Ureter (tissue), 1 donor: ENCODE measurements around the gene SUN1. TPM values are rescaled to one million over a fixed set of nuclear protein-coding genes. Genes with fewer than 3 reads are reported as not detected.
"Not testable (repeated sequence)": the region's sequence is repeated elsewhere in the genome, so short reads cannot be mapped to it uniquely, and the experiment has no call there.

Experiments used
- DNase-seq: peaks from one replicate; pipeline ENCODE4 v3.0.0-alpha.2; 2020; ENCODE audit warnings: low spot score
- total RNA-seq: library from RNA; stranded (reverse); gene quantifications from one replicate; pipeline ENCODE4 v1.2.4, GENCODE V29; 2023
- donor health status: DM: yes; HTN: yes; CAD: no.

Gene SUN1
- total RNA-seq, 1 donor from 2014 or later, result 137 TPM

GRCh38 chr7:854118-854775, 22.0 kb downstream of the SUN1 start:
- DNase-seq, result no peak

DNA sequence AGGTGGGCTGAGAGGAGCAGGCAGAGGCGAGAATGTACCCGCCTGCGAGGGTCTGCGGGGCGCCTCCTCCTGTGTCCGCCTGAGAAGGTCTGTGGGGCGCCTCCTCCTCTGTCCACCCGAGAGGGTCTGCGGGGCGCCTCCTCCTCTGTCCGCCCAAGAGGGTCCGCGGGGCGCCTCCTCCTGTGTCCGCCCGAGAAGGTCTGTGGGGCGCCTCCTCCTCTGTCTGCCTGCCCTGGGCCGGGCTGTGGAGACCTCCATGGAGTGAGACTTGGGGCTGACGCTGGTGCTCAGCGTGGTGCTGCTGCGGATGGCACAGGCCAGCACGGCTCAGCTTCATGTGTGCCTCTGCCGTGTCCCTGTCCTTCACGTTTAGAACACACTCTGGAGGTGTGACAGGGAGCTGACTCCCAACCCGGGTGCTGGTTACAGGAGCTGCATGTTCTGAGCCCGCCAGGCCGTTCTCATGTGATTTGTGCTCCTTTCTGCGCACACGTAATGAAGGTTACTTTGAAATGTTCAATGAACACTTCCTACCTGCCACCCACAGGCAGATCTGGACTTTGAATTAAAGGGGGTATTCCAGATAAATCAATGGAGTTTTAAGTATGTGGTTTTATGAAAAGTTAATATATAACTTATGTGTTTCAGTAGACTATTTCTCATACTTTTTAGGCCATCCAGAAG, 23.6 kb downstream of the SUN1 start:
- no peak for DNase-seq

DNA sequence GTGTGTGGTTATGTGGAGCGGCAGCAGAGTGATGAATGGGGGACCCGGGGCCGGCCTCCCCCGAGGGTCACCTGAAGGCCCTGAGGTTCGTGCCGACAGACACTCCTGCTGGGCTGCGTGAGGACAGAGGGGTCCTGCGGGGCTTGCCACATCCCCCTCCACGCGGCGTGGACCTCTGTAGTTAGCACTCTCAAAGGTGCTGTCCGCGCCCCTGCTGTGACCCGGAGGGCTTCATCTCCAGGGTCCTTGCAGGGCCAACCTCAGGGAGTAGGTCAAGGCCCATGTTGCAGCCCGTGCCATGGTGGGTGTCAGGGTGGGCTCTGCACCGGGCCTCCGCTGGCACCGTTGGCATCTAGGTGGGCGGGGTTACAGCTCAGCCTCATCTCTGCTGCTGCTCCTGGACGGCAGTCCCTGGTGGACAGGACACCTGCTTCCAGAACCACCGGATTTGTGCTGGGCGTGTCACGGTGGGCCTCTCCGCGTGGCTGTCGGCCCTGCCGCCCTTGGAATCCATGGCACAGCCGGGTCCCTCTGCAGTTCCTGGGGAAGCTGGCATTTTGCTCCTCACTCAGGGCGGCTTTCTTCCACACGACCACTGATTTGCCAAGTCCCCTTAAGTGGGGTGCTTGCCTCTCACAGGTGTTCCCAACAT, 24.3 kb downstream of the SUN1 start:
- DNase-seq, result no peak

DNA sequence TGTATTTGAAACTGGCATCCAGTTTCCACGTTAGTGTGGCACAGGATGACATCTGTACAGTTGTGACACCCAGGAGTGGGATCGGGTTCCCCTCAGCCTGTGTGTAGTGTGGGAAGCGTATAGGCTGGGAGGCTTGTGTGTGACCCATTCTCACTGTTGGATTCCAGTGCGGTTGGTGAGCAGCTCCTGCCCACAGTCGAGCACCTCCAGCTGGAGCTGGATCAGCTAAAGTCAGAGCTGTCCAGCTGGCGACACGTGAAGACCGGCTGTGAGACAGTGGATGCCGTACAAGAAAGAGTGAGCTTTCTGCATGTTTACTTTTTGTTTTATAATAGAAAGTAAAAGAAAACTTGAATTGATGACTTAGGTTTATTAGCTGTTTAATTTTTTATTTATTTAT, 25.4 kb downstream of the SUN1 start:
- no peak for DNase-seq

- no peak for DNase-seq
Measured at GRCh38 chr7:859359-860030, 27.2 kb downstream of the SUN1 start.

- no peak for DNase-seq
Measured at GRCh38 chr7:860149-860548, 27.9 kb downstream of the SUN1 start.

DNA sequence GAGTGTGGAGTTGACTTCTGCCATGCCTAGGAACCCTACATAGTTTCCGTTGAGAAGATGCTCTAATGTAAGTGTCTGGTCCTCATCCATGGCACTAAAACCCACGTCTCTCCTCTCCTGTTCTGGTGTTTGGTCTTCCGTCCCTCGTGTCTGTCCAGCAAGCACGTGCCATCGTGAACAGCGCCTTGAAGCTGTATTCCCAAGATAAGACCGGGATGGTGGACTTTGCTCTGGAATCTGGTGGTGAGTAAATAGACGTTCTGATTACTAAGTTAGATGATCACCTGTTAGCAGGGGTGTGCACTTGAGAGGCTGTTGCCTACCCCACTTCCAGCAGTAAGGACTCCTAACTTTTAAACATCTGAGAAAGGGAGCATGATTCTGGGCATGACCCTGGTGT, 28.9 kb downstream of the SUN1 start:
- no peak for DNase-seq

DNA sequence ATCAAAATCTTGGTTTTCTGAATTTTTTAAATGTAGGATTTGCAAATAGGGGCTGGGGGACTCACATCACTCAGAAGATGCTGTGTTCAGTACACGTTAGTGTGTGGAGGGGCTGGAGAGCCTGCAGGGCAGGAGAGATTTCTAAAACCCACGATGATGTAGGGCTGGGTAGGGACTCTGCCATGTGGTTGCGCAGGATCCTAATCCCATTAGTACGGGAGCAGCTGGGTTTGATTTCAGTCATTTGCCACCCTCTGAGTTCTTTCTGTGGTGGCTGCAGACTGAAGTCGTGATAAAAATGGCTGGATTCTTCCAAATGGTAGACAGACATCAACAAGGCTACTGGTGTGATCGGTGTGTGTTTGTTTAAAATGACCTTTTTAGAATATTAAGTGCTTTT, 29.9 kb downstream of the SUN1 start:
- DNase-seq, result no peak

DNA sequence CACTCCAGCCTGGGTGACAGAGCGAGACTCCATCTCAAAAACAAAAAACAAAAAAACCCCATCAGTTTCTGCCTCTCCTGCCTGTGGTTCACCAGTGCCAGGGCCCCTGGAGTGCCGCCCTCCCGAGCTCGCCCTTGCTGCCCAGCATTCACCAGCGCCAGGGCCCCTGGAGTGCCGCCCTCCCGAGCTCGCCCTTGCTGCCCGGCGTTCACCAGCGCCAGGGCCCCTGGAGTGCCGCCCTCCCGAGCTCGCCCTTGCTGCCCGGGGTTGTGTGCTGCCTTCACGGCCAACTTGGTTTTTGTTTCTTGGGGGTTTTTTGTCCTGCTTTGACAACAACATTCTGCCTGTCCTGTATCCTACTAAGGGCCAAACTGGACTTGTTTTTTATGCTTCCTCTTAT, 30.8 kb downstream of the SUN1 start:
- DNase-seq, result no peak

- DNase-seq, result no peak
Measured at GRCh38 chr7:865921-866320, 33.6 kb downstream of the SUN1 start.

GRCh38 chr7:867001-867405, 34.7 kb downstream of the SUN1 start:
- DNase-seq, result peak; percentile 67

DNA sequence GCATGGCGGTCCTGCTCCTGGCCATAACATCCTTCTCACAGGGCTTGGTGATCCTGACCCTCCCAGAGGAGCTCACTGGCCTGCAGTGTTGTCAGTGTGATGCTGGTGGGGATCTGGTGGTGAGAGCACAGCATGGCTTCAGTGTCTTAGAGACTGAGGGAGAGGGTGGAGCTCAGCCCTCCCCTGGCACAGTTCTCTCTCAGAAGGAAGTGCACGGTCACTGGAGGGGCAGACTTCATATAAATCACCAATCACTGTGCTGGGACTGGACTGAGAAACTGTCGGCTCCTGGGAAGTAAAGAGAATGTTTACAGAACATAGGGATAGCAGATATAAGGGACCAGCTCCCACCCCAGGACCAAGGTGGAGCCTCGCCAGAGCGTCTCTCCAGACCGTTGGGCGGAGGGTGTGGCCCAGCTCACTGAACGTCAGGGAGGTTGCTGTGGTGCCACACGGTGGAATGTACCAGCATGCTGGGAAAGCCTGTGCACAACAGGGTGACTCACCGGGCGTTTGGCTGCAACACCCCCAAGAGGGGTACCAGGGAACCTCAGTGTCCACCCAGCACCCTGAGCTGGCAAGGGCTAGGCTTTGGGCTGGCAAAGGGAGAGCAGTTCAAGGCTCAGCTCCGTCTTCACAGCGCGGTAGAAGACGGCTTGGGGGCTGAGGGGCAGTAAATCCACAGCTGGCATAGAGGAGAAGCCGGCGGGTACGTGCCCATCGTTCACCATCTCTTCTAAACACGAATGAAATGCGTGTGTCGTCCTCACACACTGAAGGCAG, 35.3 kb downstream of the SUN1 start:
- peak; percentile 63 for DNase-seq

- DNase-seq, result no peak
Measured at GRCh38 chr7:868189-868486, 35.9 kb downstream of the SUN1 start.

- no peak for DNase-seq
Measured at GRCh38 chr7:869348-869747, 37.1 kb downstream of the SUN1 start.

- DNase-seq, result no peak
Measured at GRCh38 chr7:871900-872537, 39.7 kb downstream of the SUN1 start.

DNA sequence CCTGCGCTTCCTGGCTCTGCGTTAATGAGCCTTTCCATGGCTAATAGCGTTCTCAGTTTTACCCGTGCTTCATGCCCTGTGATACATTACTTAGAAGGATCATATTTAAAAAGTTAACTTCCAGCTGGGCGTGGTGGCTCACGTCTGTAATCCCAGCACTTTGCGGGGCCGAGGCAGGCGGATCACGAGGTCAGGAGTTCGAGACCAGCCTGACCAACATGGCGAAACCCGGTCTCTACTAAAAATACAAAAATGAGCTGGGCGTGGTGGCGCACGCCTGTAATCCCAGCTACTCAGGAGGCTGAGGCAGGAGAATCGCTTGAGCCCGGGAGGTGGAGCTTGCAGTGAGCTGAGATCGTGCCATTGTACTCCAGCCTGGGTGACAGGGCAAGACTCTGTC, 40.4 kb downstream of the SUN1 start:
- DNase-seq, result not testable (repeated sequence)

DNA sequence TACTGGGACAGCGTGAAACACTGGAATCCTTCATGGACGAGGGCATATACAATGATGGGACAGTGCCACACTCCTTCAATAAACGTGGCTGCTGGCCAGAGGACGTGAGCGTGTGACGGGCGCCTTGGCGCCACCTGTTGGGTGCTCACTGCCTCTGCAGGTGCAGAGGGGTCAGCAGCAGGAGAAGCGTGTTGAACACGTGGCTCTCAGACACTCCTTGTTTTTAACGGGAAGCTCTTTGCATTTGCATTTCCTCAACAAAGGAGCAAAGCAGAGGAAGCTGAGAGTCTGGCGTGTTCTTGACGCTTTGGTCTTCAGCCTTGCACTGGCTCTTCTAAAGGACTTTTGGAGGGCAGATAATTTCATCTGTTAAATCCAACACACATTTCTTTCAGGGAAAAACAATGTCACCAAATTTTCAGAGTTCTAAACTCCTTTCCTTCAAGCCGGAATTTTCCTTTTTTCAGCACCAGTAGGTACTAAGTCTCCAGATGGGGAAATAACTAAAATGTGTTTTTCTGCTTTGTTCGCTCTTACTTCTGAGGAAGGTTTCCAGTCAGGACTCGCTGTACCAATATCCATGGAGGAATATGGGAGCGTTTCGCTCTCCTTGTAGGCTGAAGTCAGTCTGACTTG, 41.2 kb downstream of the SUN1 start:
- peak; percentile 82 for DNase-seq

- DNase-seq, result no peak
Measured at GRCh38 chr7:874031-874749, 41.9 kb downstream of the SUN1 start.

- no peak for DNase-seq
Measured at GRCh38 chr7:875051-875450, 42.8 kb downstream of the SUN1 start.

GRCh38 chr7:875476-876076, 43.3 kb downstream of the SUN1 start:
- no peak for DNase-seq
